HCT116 (cell line): ENCODE results near the gene CDH16. TPM values are rescaled to one million over a fixed set of nuclear protein-coding genes. Genes with fewer than 3 reads are reported as not detected.

Experiments
- ATAC-seq: fragments of 200-7000 bp; cut with Tn5 transposase; 2 replicates; pipeline ENCODE4 v1.9.1; 2020; ENCODE audit warnings: mild to moderate bottlenecking, moderate library complexity
- BruUV-seq: library from RNA; stranded (reverse); fragments of 400-500 nt; replicated peaks from 2 replicates; lab custom pipeline; 2021; lab: Mats Ljungman, UMichigan
- CTCF ChIA-PET: fragments of 300-600 bp; sonication (Branson Sonifier 250); formaldehyde crosslinking; loops from one replicate; lab custom pipeline; 2021; ENCODE audit warnings: antibody characterized with exemption; lab: Charles Lee
- POLR2A ChIA-PET: fragments of 300-600, 350-600 bp; sonication (Branson Sonifier 250); formaldehyde crosslinking; loops from one replicate; lab custom pipeline; 2021; ENCODE audit warnings: antibody characterized with exemption; lab: Charles Lee
- RAD21 ChIA-PET, 2 experiments: fragments of 300-600 bp; sonication (Branson Sonifier 250); formaldehyde crosslinking; loops; one replicate each; lab custom pipeline; 2023; ENCODE audit warnings: low total read pairs in 2 of 2; ENCODE audit not compliant: uncharacterized antibody in 2 of 2, unreplicated experiment in 2 of 2, low non-redundant PET in 1 of 2; lab: Charles Lee
- DNase-seq: peaks from one replicate; pipeline ENCODE4 v3.0.0-alpha.2; 2010; ENCODE audit warnings: low read depth, low spot score
- H2AFZ ChIP-seq: fragments of 200-600 bp; shearing (Covaris generic), sonication (generic); 2 replicates; pipeline ENCODE4 v1.6.1; 2017; ENCODE audit warnings: low read depth, mixed run types, mixed read lengths, antibody characterized with exemption, low read length; ENCODE audit not compliant: poor library complexity, severe bottlenecking
- H3K27ac ChIP-seq: 2 replicates; pipeline ENCODE4 v1.5.1; 2012; ENCODE audit warnings: low read depth, low read length
- H3K27me3 ChIP-seq: fragments of 200-600 bp; sonication (generic); 2 replicates; pipeline ENCODE4 v1.6.1; 2016; ENCODE audit warnings: mixed run types, low read length, mixed read lengths; ENCODE audit not compliant: insufficient read depth
- H3K36me3 ChIP-seq, 2 experiments: fragments of 200-500 bp in 1 of 2; fragments of 200-600 bp in 1 of 2; sonication (Bioruptor generic) in 1 of 2; sonication (generic) in 1 of 2; 2 replicates each; pipeline versions ENCODE4 v1.5.1 to v1.6.1; 2014 to 2016; ENCODE audit warnings: low read length in 2 of 2, inconsistent platforms in 1 of 2, mixed read lengths in 1 of 2, mixed run types in 1 of 2; ENCODE audit not compliant: insufficient read depth in 2 of 2, control insufficient read depth in 1 of 2
- H3K4me1 ChIP-seq, 2 experiments: fragments of 200-600 bp in 1 of 2; sonication (generic) in 1 of 2; 2 replicates each; pipeline versions ENCODE4 v1.5.1 to v1.6.1; 2012 to 2017; ENCODE audit warnings: low read length in 2 of 2, inconsistent platforms in 1 of 2, mild to moderate bottlenecking in 1 of 2, mixed read lengths in 1 of 2, mixed run types in 1 of 2, moderate library complexity in 1 of 2; ENCODE audit not compliant: insufficient read depth in 2 of 2, control insufficient read depth in 1 of 2
- H3K4me2 ChIP-seq: fragments of 200-600 bp; sonication (generic); 2 replicates; pipeline ENCODE4 v1.6.1; 2017; ENCODE audit warnings: mixed run types, low read length, mixed read lengths
- H3K4me3 ChIP-seq, 2 experiments: fragments of 200-600 bp in 1 of 2; sonication (generic) in 1 of 2; replicated peaks in 1 of 2; 2 replicates each; pipeline ENCODE4 v1.5.1; 2011 to 2016; ENCODE audit warnings: low read length in 2 of 2, control low read depth in 1 of 2, low read depth in 1 of 2, mild to moderate bottlenecking in 1 of 2, mixed read lengths in 1 of 2, mixed run types in 1 of 2
- H3K79me2 ChIP-seq: fragments of 200-600 bp; sonication (generic); 2 replicates; pipeline ENCODE4 v1.6.1; 2017; ENCODE audit warnings: mild to moderate bottlenecking, mixed run types, low read length, moderate library complexity, mixed read lengths; ENCODE audit not compliant: insufficient read depth
- H3K9ac ChIP-seq: fragments of 200-600 bp; sonication (generic); 2 replicates; pipeline ENCODE4 v1.6.1; 2016; ENCODE audit warnings: low read length, mixed read lengths
- H3K9me2 ChIP-seq: fragments of 200-600 bp; sonication (generic), shearing (Covaris generic); 2 replicates; pipeline ENCODE4 v1.6.1; 2017; ENCODE audit warnings: mixed run types, mild to moderate bottlenecking, moderate library complexity; ENCODE audit not compliant: insufficient read depth
- H3K9me3 ChIP-seq, 2 experiments: fragments of 200-500 bp in 1 of 2; fragments of 200-600 bp in 1 of 2; sonication (Bioruptor generic) in 1 of 2; sonication (generic) in 1 of 2; 2 replicates each; pipeline ENCODE4 v1.6.1; 2014 to 2017; ENCODE audit warnings: low read length in 2 of 2, mixed read lengths in 2 of 2, inconsistent platforms in 1 of 2, low read depth in 1 of 2, mild to moderate bottlenecking in 1 of 2, mixed run types in 1 of 2, moderate library complexity in 1 of 2; ENCODE audit not compliant: control insufficient read depth in 1 of 2, insufficient read depth in 1 of 2
- H4K20me1 ChIP-seq: fragments of 200-600 bp; sonication (generic), shearing (Covaris generic); 2 replicates; pipeline ENCODE4 v1.6.1; 2017; ENCODE audit warnings: mixed run types, mild to moderate bottlenecking, moderate library complexity; ENCODE audit not compliant: insufficient read depth
- ATF3 ChIP-seq: IDR thresholded peaks from 2 replicates; pipeline ENCODE4 v1.6.1; 2012
- CBX3 ChIP-seq: IDR thresholded peaks from 2 replicates; pipeline ENCODE4 v1.6.1; 2012; ENCODE audit warnings: low read depth
- CEBPB ChIP-seq: IDR thresholded peaks from 2 replicates; pipeline ENCODE4 v1.6.1; 2012; ENCODE audit warnings: low read depth
- CTCF ChIP-seq, 3 experiments: fragments of 200-600 bp in 1 of 3; sonication (generic) in 1 of 3; IDR thresholded peaks in 2 of 3; conservative IDR thresholded peaks in 1 of 3; 2 replicates each; pipeline ENCODE4 v1.5.1; 2012 to 2017; ENCODE audit warnings: low read depth in 2 of 3, low read length in 2 of 3, antibody characterized with exemption in 1 of 3, borderline replicate concordance in 1 of 3, control low read depth in 1 of 3, mild to moderate bottlenecking in 1 of 3, mixed read lengths in 1 of 3, mixed run types in 1 of 3, moderate library complexity in 1 of 3; ENCODE audit not compliant: insufficient read depth in 1 of 3
- EGR1 ChIP-seq: IDR thresholded peaks from 2 replicates; pipeline ENCODE4 v1.6.1; 2012; ENCODE audit warnings: low read depth
- ELF1 ChIP-seq: IDR thresholded peaks from 2 replicates; pipeline ENCODE4 v1.6.1; 2012; ENCODE audit warnings: low read depth, borderline replicate concordance
- EZH2 ChIP-seq: fragments of 200-600 bp; sonication (generic); IDR thresholded peaks from 2 replicates; pipeline ENCODE4 v1.6.1; 2017; ENCODE audit warnings: antibody characterized with exemption, mixed run types
- EZH2phosphoT487 ChIP-seq: fragments of 200-600 bp; IDR thresholded peaks from 2 replicates; pipeline ENCODE4 v1.6.1; 2018; ENCODE audit warnings: antibody characterized with exemption, borderline replicate concordance
- FOSL1 ChIP-seq: IDR thresholded peaks from 2 replicates; pipeline ENCODE4 v1.6.1; 2012; ENCODE audit warnings: low read depth
- JUND ChIP-seq: IDR thresholded peaks from 2 replicates; pipeline ENCODE4 v1.6.1; 2012
- POLR2A ChIP-seq: IDR thresholded peaks from 2 replicates; pipeline ENCODE4 v1.7.0; 2011; ENCODE audit warnings: borderline replicate concordance; ENCODE audit not compliant: insufficient read depth, insufficient read length; ENCODE audit errors: extremely low read depth
- POLR2AphosphoS5 ChIP-seq: IDR thresholded peaks from 2 replicates; pipeline ENCODE4 v1.6.1; 2011; ENCODE audit warnings: mild to moderate bottlenecking, low read depth, low read length, moderate library complexity
- RAD21 ChIP-seq: IDR thresholded peaks from 2 replicates; pipeline ENCODE4 v1.6.1; 2012; ENCODE audit warnings: low read depth, mild to moderate bottlenecking
- SIN3A ChIP-seq: IDR thresholded peaks from 2 replicates; pipeline ENCODE4 v1.6.1; 2012; ENCODE audit warnings: low read depth
- SP1 ChIP-seq: IDR thresholded peaks from 2 replicates; pipeline ENCODE4 v1.6.1; 2012; ENCODE audit warnings: low read depth
- SRF ChIP-seq: IDR thresholded peaks from 2 replicates; pipeline ENCODE4 v1.6.1; 2012; ENCODE audit warnings: low read depth
- TCF7L2 ChIP-seq: IDR thresholded peaks from 2 replicates; pipeline ENCODE4 v1.7.0; 2011; ENCODE audit warnings: borderline replicate concordance, inconsistent platforms; ENCODE audit not compliant: insufficient read depth, insufficient read length; ENCODE audit errors: extremely low read depth
- YY1 ChIP-seq: IDR thresholded peaks from 2 replicates; pipeline ENCODE4 v1.6.1; 2011; ENCODE audit warnings: low read length, low read depth, moderate library complexity, mild to moderate bottlenecking; ENCODE audit not compliant: insufficient replicate concordance; ENCODE audit errors: extremely low read depth
- intact Hi-C: fragments of 100-400 bp; cut with micrococcal nuclease; formaldehyde crosslinking; loops from 2 replicates; pipeline ENCODE4 v1.10.0; 2022
- total RNA-seq: library from RNA; stranded (reverse); gene quantifications from one replicate; pipeline ENCODE4 v1.2.1, GENCODE V29; 2021; ENCODE audit not compliant: unreplicated experiment
- TF ChIP-seq, protein P1 (sequence below): IDR thresholded peaks from 2 replicates; pipeline ENCODE4 v1.6.1; 2011; ENCODE audit warnings: mild to moderate bottlenecking, low read length, moderate library complexity; ENCODE audit not compliant: insufficient replicate concordance; ENCODE audit errors: extremely low read depth
- TF ChIP-seq, protein P2 (sequence below): IDR thresholded peaks from 2 replicates; pipeline ENCODE4 v1.6.1; 2012

The CDH16 gene
- total RNA-seq, 1 experiment from 2014 or later = not detected

DNA sequence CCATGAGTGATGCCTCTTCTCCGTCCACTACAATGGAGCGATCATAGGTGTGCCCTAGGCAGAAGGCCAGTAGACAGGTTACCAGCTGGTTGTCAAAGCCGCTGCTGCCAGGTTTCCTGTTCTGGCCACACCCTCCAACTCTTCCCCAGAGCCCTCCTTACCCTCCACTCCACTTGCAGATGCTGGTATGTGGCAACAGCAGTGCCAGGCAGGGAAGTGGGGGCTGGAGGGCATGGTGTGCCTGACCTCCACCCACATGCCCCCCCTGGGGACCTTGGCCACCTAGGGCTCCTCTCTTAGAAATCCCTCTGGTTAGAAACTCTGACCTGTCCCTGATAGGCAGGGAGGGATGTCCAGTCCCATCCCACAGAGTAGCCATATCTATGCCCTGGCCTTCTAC lies 5.2 kb upstream of the CDH16 start:
- no peak for TF ChIP-seq CBX3
- TF ChIP-seq JUND = no peak
- no peak for TF ChIP-seq SIN3A
- TF ChIP-seq EZH2phosphoT487 = no peak
- TF ChIP-seq RAD21 = no peak
- TF ChIP-seq CTCF (IDR thresholded peaks at IDR 0.05 in 2 of 3, conservative IDR thresholded peaks at IDR 0.05 in 1 of 3; ENCODE audit: borderline replicate concordance in 1 of 3, insufficient read depth in 1 of 3, low read depth in 2 of 3, low read length in 2 of 3) = no peak
- TF ChIP-seq FOSL1 = no peak
- no peak for TF ChIP-seq POLR2AphosphoS5
- no peak for TF ChIP-seq EGR1
- TF ChIP-seq POLR2A = no peak
- TF ChIP-seq, protein P1, sequence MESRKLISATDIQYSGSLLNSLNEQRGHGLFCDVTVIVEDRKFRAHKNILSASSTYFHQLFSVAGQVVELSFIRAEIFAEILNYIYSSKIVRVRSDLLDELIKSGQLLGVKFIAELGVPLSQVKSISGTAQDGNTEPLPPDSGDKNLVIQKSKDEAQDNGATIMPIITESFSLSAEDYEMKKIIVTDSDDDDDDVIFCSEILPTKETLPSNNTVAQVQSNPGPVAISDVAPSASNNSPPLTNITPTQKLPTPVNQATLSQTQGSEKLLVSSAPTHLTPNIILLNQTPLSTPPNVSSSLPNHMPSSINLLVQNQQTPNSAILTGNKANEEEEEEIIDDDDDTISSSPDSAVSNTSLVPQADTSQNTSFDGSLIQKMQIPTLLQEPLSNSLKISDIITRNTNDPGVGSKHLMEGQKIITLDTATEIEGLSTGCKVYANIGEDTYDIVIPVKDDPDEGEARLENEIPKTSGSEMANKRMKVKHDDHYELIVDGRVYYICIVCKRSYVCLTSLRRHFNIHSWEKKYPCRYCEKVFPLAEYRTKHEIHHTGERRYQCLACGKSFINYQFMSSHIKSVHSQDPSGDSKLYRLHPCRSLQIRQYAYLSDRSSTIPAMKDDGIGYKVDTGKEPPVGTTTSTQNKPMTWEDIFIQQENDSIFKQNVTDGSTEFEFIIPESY = no peak
- no peak for TF ChIP-seq SRF
- TF ChIP-seq, protein P2, sequence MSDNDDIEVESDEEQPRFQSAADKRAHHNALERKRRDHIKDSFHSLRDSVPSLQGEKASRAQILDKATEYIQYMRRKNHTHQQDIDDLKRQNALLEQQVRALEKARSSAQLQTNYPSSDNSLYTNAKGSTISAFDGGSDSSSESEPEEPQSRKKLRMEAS = no peak
- no peak for TF ChIP-seq ELF1
- no peak for TF ChIP-seq EZH2
- TF ChIP-seq CEBPB = no peak
- TF ChIP-seq TCF7L2 = no peak
- TF ChIP-seq YY1 = no peak
- no peak for TF ChIP-seq ATF3
- no peak for TF ChIP-seq SP1
- TF ChIP-seq, all 23 proteins: peak for 0
- H3K79me2 ChIP-seq = no peaks in the 10 kb centered on the region
- H3K9me2 ChIP-seq = no peaks in the 10 kb centered on the region
- DNase-seq = no peak
- no peak overlapping the region for H3K9ac ChIP-seq
- no peaks in the 10 kb centered on the region for H4K20me1 ChIP-seq
- ChIA-PET CTCF (interaction anchor here (1.1 kb wide), 1 partner anchor 14 kb away, joined by 3 read pairs; no protein-coding TSS in a partner anchor), POLR2A (no interaction called here), RAD21 (no interaction called here)
- no peak overlapping the region for H3K4me2 ChIP-seq
- no TSS peak for BruUV-seq
- no peak overlapping the region for H3K27ac ChIP-seq
- no peaks in the 10 kb centered on the region for H3K36me3 ChIP-seq
- no peak for ATAC-seq
- no peaks in the 10 kb centered on the region for H3K9me3 ChIP-seq
- no peak overlapping the region for H2AFZ ChIP-seq
- peaks cover 21 to 43% of the 10 kb centered on the region in 2 experiments for H3K4me1 ChIP-seq
- no peak overlapping the region for H3K4me3 ChIP-seq
- intact Hi-C loops = no loop called here
- H3K27me3 ChIP-seq = no peaks in the 10 kb centered on the region
